ENCODE data around the gene CBY1.

CBY1 gene

DNA sequence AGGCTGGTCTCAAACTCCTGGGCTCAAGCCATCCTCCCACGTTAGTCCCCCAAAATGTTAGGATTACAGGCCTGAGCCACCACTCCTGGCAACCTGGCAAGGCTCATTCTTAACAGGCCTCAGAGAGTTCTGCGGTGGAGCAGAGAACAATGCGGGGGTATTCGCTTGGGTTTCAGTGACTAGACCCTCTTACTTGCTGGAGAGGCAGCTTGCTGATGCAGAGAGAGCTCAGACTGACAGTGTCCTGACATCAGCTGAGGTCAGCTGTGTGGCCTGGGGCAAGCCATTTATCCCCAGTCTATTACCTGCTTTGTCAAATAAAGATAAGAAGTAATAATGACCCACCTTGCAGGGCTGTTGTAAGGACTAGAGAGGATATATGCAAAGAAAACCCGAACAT lies 46.2 kb upstream of the CBY1 start:
- Histone ChIP-seq H3F3A (ENCODE audit: insufficient read depth, low read length) (no peaks in the 10 kb centered on the region), H3K36me3 (replicated peaks; ENCODE audit: insufficient read depth, low read length) (no peaks in the 10 kb centered on the region), H3K9me3 (replicated peaks; ENCODE audit: insufficient read depth, low read length) (no peaks in the 10 kb centered on the region), H3K4me1 (ENCODE audit: low read length) (no peaks in the 10 kb centered on the region), H3K27me3 (replicated peaks; ENCODE audit: insufficient read depth, low read length) (no peaks in the 10 kb centered on the region), H3K4me3 (ENCODE audit: low read length) (no peak overlapping the region), H2AFZ (ENCODE audit: low read length) (no peak overlapping the region), H3K4me2 (ENCODE audit: low read depth, low read length) (no peak overlapping the region), H4K20me1 (ENCODE audit: insufficient read depth, low read length) (no peaks in the 10 kb centered on the region), H3K79me2 (ENCODE audit: low read length) (no peaks in the 10 kb centered on the region), H3K9ac (ENCODE audit: low read length) (no peak overlapping the region), H3K9me2 (replicated peaks; ENCODE audit: insufficient read depth, low read length) (no peaks in the 10 kb centered on the region), H3K27ac (ENCODE audit: low read length) (no peak overlapping the region)
- DNase-seq: no peak
- no peak for TF ChIP-seq EZH2phosphoT487 (IDR thresholded peaks at IDR 0.05; ENCODE audit: low read length)
- no peak for TF ChIP-seq EZH2 (optimal IDR thresholded peaks at IDR 0.05; ENCODE audit: low read depth, low read length)
- no peak for TF ChIP-seq CTCF (IDR thresholded peaks at IDR 0.05; ENCODE audit: low read length)

GRCh38 chr22:38611559-38611958 lies 44.9 kb upstream of the CBY1 start:
- Histone ChIP-seq H3K79me2 (ENCODE audit: low read length) (no peaks in the 10 kb centered on the region), H3K9me2 (replicated peaks; ENCODE audit: insufficient read depth, low read length) (no peaks in the 10 kb centered on the region), H3K4me3 (ENCODE audit: low read length) (no peak overlapping the region), H3K27ac (ENCODE audit: low read length) (no peak overlapping the region), H3F3A (ENCODE audit: insufficient read depth, low read length) (no peaks in the 10 kb centered on the region), H3K9ac (ENCODE audit: low read length) (no peak overlapping the region), H3K4me1 (ENCODE audit: low read length) (no peaks in the 10 kb centered on the region), H3K27me3 (replicated peaks; ENCODE audit: insufficient read depth, low read length) (no peaks in the 10 kb centered on the region), H3K4me2 (ENCODE audit: low read depth, low read length) (no peak overlapping the region), H3K36me3 (replicated peaks; ENCODE audit: insufficient read depth, low read length) (no peaks in the 10 kb centered on the region), H4K20me1 (ENCODE audit: insufficient read depth, low read length) (no peaks in the 10 kb centered on the region), H3K9me3 (replicated peaks; ENCODE audit: insufficient read depth, low read length) (no peaks in the 10 kb centered on the region), H2AFZ (ENCODE audit: low read length) (no peak overlapping the region)
- no peak for DNase-seq
- TF ChIP-seq CTCF (IDR thresholded peaks at IDR 0.05; ENCODE audit: low read length): no peak
- TF ChIP-seq EZH2 (optimal IDR thresholded peaks at IDR 0.05; ENCODE audit: low read depth, low read length): no peak
- no peak for TF ChIP-seq EZH2phosphoT487 (IDR thresholded peaks at IDR 0.05; ENCODE audit: low read length)

DNA sequence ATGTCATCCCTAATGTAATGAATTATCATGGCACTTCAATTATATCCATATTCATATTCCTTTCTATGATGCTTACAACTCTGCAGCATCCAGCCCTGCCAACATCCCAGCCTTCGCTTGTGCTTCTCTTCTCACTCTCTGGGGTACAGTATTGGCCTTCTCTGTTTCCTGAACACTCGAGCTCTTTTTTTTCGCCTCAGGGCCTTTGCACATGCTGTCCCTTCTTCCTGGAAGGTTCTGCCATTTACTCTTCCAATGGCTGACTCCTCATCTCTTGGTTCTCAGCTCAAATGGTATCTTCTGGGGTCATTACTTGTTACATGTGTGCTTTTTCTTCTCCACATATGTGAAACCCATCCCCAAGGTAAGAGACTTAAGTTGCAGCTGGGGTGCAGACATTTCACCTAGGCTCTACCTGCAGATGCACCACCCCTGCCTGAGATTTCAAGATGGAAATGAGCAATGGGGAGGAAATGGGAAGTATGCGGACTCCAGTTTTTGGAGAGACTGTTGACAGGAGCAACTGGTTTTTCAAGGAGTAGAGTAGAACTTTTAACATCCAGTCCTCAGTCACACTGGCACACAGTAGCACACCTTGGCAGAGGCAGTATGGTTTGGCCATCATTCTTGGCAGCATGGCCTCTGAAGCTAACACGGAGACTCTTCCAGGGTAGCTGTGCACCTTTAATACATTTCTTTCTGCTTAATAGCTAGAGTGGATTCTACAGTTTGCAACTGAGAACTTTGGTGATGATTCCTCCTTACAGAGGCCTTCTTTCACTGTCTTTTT lies 44.0 kb upstream of the CBY1 start:
- Histone ChIP-seq H3K9me2 (replicated peaks; ENCODE audit: insufficient read depth, low read length) (no peaks in the 10 kb centered on the region), H4K20me1 (ENCODE audit: insufficient read depth, low read length) (no peaks in the 10 kb centered on the region), H3K4me3 (ENCODE audit: low read length) (no peak overlapping the region), H3K4me1 (ENCODE audit: low read length) (no peaks in the 10 kb centered on the region), H3K79me2 (ENCODE audit: low read length) (no peaks in the 10 kb centered on the region), H3K36me3 (replicated peaks; ENCODE audit: insufficient read depth, low read length) (no peaks in the 10 kb centered on the region), H3F3A (ENCODE audit: insufficient read depth, low read length) (no peaks in the 10 kb centered on the region), H2AFZ (ENCODE audit: low read length) (no peak overlapping the region), H3K4me2 (ENCODE audit: low read depth, low read length) (no peak overlapping the region), H3K27me3 (replicated peaks; ENCODE audit: insufficient read depth, low read length) (no peaks in the 10 kb centered on the region), H3K9ac (ENCODE audit: low read length) (no peak overlapping the region), H3K9me3 (replicated peaks; ENCODE audit: insufficient read depth, low read length) (no peaks in the 10 kb centered on the region), H3K27ac (ENCODE audit: low read length) (no peak overlapping the region)
- no peak for TF ChIP-seq EZH2 (optimal IDR thresholded peaks at IDR 0.05; ENCODE audit: low read depth, low read length)
- TF ChIP-seq CTCF (IDR thresholded peaks at IDR 0.05; ENCODE audit: low read length): no peak
- no peak for TF ChIP-seq EZH2phosphoT487 (IDR thresholded peaks at IDR 0.05; ENCODE audit: low read length)
- no peak for DNase-seq

Measured in MM.1S (cell line).